ENCODE data around the gene CHID1. TPM values are rescaled to one million over a fixed set of nuclear protein-coding genes. Genes with fewer than 3 reads are reported as not detected.

The CHID1 gene
- polyA plus RNA-seq, 1 donor from 2014 or later: 51.2 TPM

GRCh38 chr11:887589-887988, 23.0 kb downstream of the CHID1 start:
- Histone ChIP-seq H3K36me3 (ENCODE audit: insufficient read depth, low read length) (no peaks in the 10 kb centered on the region), H4K20me1 (ENCODE audit: insufficient read depth) (no peaks in the 10 kb centered on the region), H3K27ac (ENCODE audit: low read length) (no peak overlapping the region), H3K4me3 (ENCODE audit: low read length) (no peak overlapping the region), H3K9me3 (ENCODE audit: low read length) (no peaks in the 10 kb centered on the region), H3K9ac (ENCODE audit: low read length) (no peak overlapping the region), H2AFZ (ENCODE audit: low read depth, low read length) (no peak overlapping the region), H3K27me3 (ENCODE audit: insufficient read depth, low read depth, low read length) (no peaks in the 10 kb centered on the region), H3K9me2 (ENCODE audit: insufficient read depth, low read length) (no peaks in the 10 kb centered on the region), H3K79me2 (replicated peaks; ENCODE audit: insufficient read depth, low read length) (no peaks in the 10 kb centered on the region), H3K4me2 (ENCODE audit: low read length) (no peak overlapping the region), H3F3A (ENCODE audit: insufficient read depth, low read length, poor library complexity, severe bottlenecking) (no peaks in the 10 kb centered on the region)
- no peak for TF ChIP-seq CTCF (IDR thresholded peaks at IDR 0.05; ENCODE audit: poor library complexity, severe bottlenecking)
- TF ChIP-seq, protein P1, sequence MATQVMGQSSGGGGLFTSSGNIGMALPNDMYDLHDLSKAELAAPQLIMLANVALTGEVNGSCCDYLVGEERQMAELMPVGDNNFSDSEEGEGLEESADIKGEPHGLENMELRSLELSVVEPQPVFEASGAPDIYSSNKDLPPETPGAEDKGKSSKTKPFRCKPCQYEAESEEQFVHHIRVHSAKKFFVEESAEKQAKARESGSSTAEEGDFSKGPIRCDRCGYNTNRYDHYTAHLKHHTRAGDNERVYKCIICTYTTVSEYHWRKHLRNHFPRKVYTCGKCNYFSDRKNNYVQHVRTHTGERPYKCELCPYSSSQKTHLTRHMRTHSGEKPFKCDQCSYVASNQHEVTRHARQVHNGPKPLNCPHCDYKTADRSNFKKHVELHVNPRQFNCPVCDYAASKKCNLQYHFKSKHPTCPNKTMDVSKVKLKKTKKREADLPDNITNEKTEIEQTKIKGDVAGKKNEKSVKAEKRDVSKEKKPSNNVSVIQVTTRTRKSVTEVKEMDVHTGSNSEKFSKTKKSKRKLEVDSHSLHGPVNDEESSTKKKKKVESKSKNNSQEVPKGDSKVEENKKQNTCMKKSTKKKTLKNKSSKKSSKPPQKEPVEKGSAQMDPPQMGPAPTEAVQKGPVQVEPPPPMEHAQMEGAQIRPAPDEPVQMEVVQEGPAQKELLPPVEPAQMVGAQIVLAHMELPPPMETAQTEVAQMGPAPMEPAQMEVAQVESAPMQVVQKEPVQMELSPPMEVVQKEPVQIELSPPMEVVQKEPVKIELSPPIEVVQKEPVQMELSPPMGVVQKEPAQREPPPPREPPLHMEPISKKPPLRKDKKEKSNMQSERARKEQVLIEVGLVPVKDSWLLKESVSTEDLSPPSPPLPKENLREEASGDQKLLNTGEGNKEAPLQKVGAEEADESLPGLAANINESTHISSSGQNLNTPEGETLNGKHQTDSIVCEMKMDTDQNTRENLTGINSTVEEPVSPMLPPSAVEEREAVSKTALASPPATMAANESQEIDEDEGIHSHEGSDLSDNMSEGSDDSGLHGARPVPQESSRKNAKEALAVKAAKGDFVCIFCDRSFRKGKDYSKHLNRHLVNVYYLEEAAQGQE (IDR thresholded peaks at IDR 0.05; ENCODE audit: borderline replicate concordance): no peak
- TF ChIP-seq TAF1 (IDR thresholded peaks at IDR 0.05; ENCODE audit: low read depth): no peak
- no peak for TF ChIP-seq SMC3 (conservative IDR thresholded peaks at IDR 0.05; ENCODE audit: poor library complexity)
- no peak for TF ChIP-seq MXI1 (conservative IDR thresholded peaks at IDR 0.05; ENCODE audit: poor library complexity, severe bottlenecking)
- no peak for TF ChIP-seq POLR2AphosphoS5 (IDR thresholded peaks at IDR 0.05)
- TF ChIP-seq RAD21 (conservative IDR thresholded peaks at IDR 0.05): no peak

DNA sequence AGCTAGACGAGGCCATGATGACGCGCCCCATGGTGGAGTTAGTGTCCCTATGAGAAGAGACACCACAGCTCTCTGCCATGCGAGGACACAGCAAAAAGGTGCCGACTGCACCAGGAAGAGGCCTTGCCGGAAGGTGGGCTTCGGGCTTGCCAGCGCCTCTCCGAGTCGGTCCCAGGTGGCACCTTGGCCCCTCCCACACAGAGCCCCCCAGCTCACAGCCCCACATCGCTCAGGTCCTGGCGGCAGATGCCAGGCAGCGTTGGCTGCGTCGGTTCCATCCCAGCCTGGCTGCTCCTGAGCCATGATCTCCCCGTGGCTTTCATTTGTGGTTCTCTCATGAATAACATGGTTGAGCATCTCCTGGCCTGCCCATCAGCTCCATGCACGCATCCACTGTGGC, 24.0 kb downstream of the CHID1 start:
- H3K36me3 ChIP-seq (ENCODE audit: insufficient read depth, low read length): no peaks in the 10 kb centered on the region
- H4K20me1 ChIP-seq (ENCODE audit: insufficient read depth): no peaks in the 10 kb centered on the region
- no peak overlapping the region for H3K9ac ChIP-seq (ENCODE audit: low read length)
- H3F3A ChIP-seq (ENCODE audit: insufficient read depth, low read length, poor library complexity, severe bottlenecking): no peaks in the 10 kb centered on the region
- TF ChIP-seq EP300 (conservative IDR thresholded peaks at IDR 0.05; ENCODE audit: poor library complexity, severe bottlenecking): no peak
- no peak for TF ChIP-seq TAF1 (IDR thresholded peaks at IDR 0.05; ENCODE audit: low read depth)
- TF ChIP-seq POLR2AphosphoS5 (IDR thresholded peaks at IDR 0.05): no peak
- TF ChIP-seq, protein P1 (IDR thresholded peaks at IDR 0.05; ENCODE audit: borderline replicate concordance): no peak
- TF ChIP-seq RAD21 (conservative IDR thresholded peaks at IDR 0.05): no peak
- TF ChIP-seq SMC3 (conservative IDR thresholded peaks at IDR 0.05; ENCODE audit: poor library complexity): no peak
- TF ChIP-seq CTCF (IDR thresholded peaks at IDR 0.05; ENCODE audit: poor library complexity, severe bottlenecking): no peak
- no peak for TF ChIP-seq EZH2 (IDR thresholded peaks at IDR 0.05; ENCODE audit: borderline replicate concordance, insufficient read depth, low read length, poor library complexity, severe bottlenecking)
- no peak for TF ChIP-seq MXI1 (conservative IDR thresholded peaks at IDR 0.05; ENCODE audit: poor library complexity, severe bottlenecking)
- no peaks in the 10 kb centered on the region for H3K27me3 ChIP-seq (ENCODE audit: insufficient read depth, low read depth, low read length)
- no peak overlapping the region for H3K27ac ChIP-seq (ENCODE audit: low read length)
- H3K9me2 ChIP-seq (ENCODE audit: insufficient read depth, low read length): no peaks in the 10 kb centered on the region
- no peak overlapping the region for H2AFZ ChIP-seq (ENCODE audit: low read depth, low read length)
- H3K4me2 ChIP-seq (ENCODE audit: low read length): no peak overlapping the region
- H3K79me2 ChIP-seq (replicated peaks; ENCODE audit: insufficient read depth, low read length): no peaks in the 10 kb centered on the region
- no peaks in the 10 kb centered on the region for H3K9me3 ChIP-seq (ENCODE audit: low read length)
- no peak overlapping the region for H3K4me3 ChIP-seq (ENCODE audit: low read length)

Measured in neural cell (in vitro differentiated cells).